SU-DHL-6 (cell line): ENCODE data around the gene ZNF69.

ENCODE experiments used
- H2AFZ ChIP-seq: fragments of 200-600 bp; sonication (generic); 2 replicates; pipeline ENCODE4 v1.6.1; 2014; ENCODE audit warnings: low read depth, mild to moderate bottlenecking, moderate library complexity, mixed read lengths, antibody characterized with exemption, low read length; ENCODE audit not compliant: severe bottlenecking
- H3F3A ChIP-seq: fragments of 200-600 bp; shearing (Covaris generic); 2 replicates; pipeline ENCODE4 v1.6.0; 2016; ENCODE audit warnings: antibody characterized with exemption, mild to moderate bottlenecking; ENCODE audit not compliant: insufficient read depth
- H3K27ac ChIP-seq: fragments of 200-600 bp; sonication (generic); 2 replicates; pipeline ENCODE4 v1.5.1; 2016; ENCODE audit warnings: low read depth, mild to moderate bottlenecking, low read length, moderate library complexity, mixed read lengths
- H3K27me3 ChIP-seq: fragments of 200-600 bp; sonication (generic), shearing (Covaris generic); 2 replicates; pipeline ENCODE4 v1.6.0; 2014; ENCODE audit warnings: mild to moderate bottlenecking, low read length
- H3K36me3 ChIP-seq: fragments of 200-600 bp; sonication (generic); 2 replicates; pipeline ENCODE4 v1.6.1; 2014; ENCODE audit warnings: mild to moderate bottlenecking, low read length, mixed read lengths
- H3K4me2 ChIP-seq: fragments of 300-600, 200-600 bp; shearing (Covaris generic), sonication (generic); 2 replicates; pipeline ENCODE4 v1.6.0; 2014; ENCODE audit warnings: low read length, low read depth, mild to moderate bottlenecking; ENCODE audit not compliant: poor library complexity, severe bottlenecking
- H3K4me3 ChIP-seq: fragments of 200-600 bp; sonication (generic); 2 replicates; pipeline ENCODE4 v1.5.1; 2014; ENCODE audit warnings: antibody characterized with exemption, low read length, mild to moderate bottlenecking, mixed read lengths; ENCODE audit not compliant: insufficient read depth, poor library complexity, severe bottlenecking
- H3K79me2 ChIP-seq: fragments of 200-600 bp; sonication (generic); 2 replicates; pipeline ENCODE4 v1.6.1; 2014; ENCODE audit warnings: mild to moderate bottlenecking, low read length, moderate library complexity; ENCODE audit not compliant: insufficient read depth
- H3K9ac ChIP-seq: fragments of 200-600 bp; sonication (generic); 2 replicates; pipeline ENCODE4 v1.7.0; 2014; ENCODE audit warnings: mild to moderate bottlenecking, low read length
- H3K9me2 ChIP-seq: fragments of 200-600 bp; sonication (generic); replicated peaks from 2 replicates; pipeline ENCODE4 v1.6.1; 2014; ENCODE audit warnings: low read length; ENCODE audit not compliant: insufficient read depth
- H3K9me3 ChIP-seq: fragments of 200-600 bp; sonication (generic); 2 replicates; pipeline ENCODE4 v1.6.1; 2014; ENCODE audit warnings: low read length, mixed read lengths; ENCODE audit not compliant: insufficient read depth
- H4K20me1 ChIP-seq: fragments of 200-600 bp; sonication (generic); 2 replicates; pipeline ENCODE4 v1.6.1; 2014; ENCODE audit warnings: low read depth, mild to moderate bottlenecking, antibody characterized with exemption, low read length, moderate library complexity, mixed read lengths
- EZH2phosphoT487 ChIP-seq: fragments of 200-600 bp; sonication (generic), shearing (Covaris generic); conservative IDR thresholded peaks from 2 replicates; pipeline ENCODE4 v1.6.1; 2018; ENCODE audit warnings: mild to moderate bottlenecking, antibody characterized with exemption, low read length, moderate library complexity, mixed read lengths
- TF ChIP-seq, protein P1 (sequence below): fragments of 200-600 bp; sonication (generic); IDR thresholded peaks from one replicate; pipeline ENCODE4 v1.5.1; 2017; ENCODE audit warnings: antibody characterized with exemption, mild to moderate bottlenecking, low read length, moderate library complexity; ENCODE audit not compliant: insufficient read depth, poor library complexity, severe bottlenecking

Gene ZNF69

DNA sequence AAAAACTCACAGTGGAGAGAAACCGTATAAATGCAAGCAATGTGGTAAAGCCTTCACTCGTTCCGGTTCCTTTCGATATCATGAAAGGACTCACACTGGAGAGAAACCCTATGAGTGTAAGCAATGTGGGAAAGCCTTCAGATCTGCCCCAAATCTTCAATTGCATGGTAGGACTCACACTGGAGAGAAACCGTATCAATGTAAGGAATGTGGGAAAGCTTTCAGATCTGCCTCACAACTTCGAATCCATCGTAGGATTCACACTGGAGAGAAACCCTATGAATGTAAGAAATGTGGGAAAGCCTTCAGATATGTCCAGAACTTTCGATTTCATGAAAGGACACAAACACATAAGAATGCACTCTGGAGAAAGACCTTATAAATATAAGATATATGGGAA is 19.4 kb upstream of the ZNF69 start:
- Histone ChIP-seq H4K20me1 (no peaks in the 10 kb centered on the region), H3K4me2 (no peak overlapping the region), H3K27me3 (no peaks in the 10 kb centered on the region), H3K9me2 (no peaks in the 10 kb centered on the region), H3K4me3 (no peak overlapping the region), H3K36me3 (peaks cover 47% of the 10 kb centered on the region), H3K9ac (no peak overlapping the region), H3K27ac (no peak overlapping the region), H3K79me2 (peaks cover 11% of the 10 kb centered on the region; the same call in 1 of the 2 replicates), H2AFZ (no peak overlapping the region), H3K9me3 (peaks cover 53% of the 10 kb centered on the region; the same call in 1 of the 2 replicates), H3F3A (no peaks in the 10 kb centered on the region)
- TF ChIP-seq, protein P1, sequence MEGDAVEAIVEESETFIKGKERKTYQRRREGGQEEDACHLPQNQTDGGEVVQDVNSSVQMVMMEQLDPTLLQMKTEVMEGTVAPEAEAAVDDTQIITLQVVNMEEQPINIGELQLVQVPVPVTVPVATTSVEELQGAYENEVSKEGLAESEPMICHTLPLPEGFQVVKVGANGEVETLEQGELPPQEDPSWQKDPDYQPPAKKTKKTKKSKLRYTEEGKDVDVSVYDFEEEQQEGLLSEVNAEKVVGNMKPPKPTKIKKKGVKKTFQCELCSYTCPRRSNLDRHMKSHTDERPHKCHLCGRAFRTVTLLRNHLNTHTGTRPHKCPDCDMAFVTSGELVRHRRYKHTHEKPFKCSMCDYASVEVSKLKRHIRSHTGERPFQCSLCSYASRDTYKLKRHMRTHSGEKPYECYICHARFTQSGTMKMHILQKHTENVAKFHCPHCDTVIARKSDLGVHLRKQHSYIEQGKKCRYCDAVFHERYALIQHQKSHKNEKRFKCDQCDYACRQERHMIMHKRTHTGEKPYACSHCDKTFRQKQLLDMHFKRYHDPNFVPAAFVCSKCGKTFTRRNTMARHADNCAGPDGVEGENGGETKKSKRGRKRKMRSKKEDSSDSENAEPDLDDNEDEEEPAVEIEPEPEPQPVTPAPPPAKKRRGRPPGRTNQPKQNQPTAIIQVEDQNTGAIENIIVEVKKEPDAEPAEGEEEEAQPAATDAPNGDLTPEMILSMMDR = no peak
- no peak for TF ChIP-seq EZH2phosphoT487

DNA sequence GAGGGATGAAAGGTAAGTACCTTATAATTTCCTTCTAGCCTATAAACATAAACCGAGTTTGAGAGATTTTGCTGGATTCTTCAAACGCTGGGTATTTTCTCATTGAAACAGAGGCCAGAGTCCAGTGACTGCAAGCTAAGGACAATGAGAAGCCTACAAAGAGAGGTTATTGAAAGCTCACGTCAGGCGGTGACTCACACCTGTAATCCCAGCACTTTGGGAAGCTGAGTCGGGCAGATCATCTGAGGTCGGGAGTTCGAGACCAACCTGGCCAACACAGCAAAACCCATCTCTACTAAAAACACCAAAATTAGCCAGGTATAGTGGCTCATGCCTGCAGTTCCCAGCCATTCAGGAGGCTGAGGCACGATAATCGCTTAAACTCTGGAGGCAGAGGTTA is 15.0 kb upstream of the ZNF69 start:
- no peaks in the 10 kb centered on the region for H3K9me2 ChIP-seq
- H3K9ac ChIP-seq = no peak overlapping the region
- no peaks in the 10 kb centered on the region for H3K79me2 ChIP-seq
- H2AFZ ChIP-seq = no peak overlapping the region
- H3K36me3 ChIP-seq = peaks cover 23% of the 10 kb centered on the region
- H3K27ac ChIP-seq = no peak overlapping the region
- H3K4me3 ChIP-seq = no peak overlapping the region
- H3K27me3 ChIP-seq = no peaks in the 10 kb centered on the region
- H3K9me3 ChIP-seq = peaks cover 19% of the 10 kb centered on the region; the same call in 1 of the 2 replicates
- TF ChIP-seq, protein P1 = no peak
- no peak for TF ChIP-seq EZH2phosphoT487
- H3K4me2 ChIP-seq = no peak overlapping the region
- no peaks in the 10 kb centered on the region for H4K20me1 ChIP-seq
- no peaks in the 10 kb centered on the region for H3F3A ChIP-seq

DNA sequence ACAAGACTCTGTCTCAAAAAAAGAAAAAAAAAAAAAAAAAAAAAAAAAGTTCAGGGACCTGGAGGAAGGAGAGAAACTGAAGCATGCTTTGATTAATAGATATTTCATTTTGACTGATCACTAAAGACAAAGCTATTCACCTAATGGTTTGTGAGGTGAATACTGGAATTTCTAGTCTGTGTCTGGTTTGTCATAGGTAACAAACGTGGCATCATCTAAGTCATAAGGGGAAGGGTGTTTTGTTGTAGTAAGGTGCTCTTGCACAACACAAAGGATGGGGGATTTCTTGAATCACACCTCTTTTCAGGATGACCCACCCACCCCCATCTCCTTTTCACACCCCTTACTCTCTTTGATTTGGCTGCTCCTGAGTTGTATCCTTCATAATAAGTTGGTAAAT is 13.8 kb upstream of the ZNF69 start:
- Histone ChIP-seq H2AFZ (no peak overlapping the region), H3K4me2 (no peak overlapping the region), H3K79me2 (no peaks in the 10 kb centered on the region), H3K27ac (no peak overlapping the region), H3K4me3 (no peak overlapping the region), H3K9me3 (peaks cover 8% of the 10 kb centered on the region; the same call in 1 of the 2 replicates), H3K9ac (no peak overlapping the region), H3K36me3 (peaks cover 11% of the 10 kb centered on the region), H3F3A (no peaks in the 10 kb centered on the region), H3K9me2 (no peaks in the 10 kb centered on the region), H3K27me3 (no peaks in the 10 kb centered on the region), H4K20me1 (no peaks in the 10 kb centered on the region)
- TF ChIP-seq, protein P1 = no peak
- no peak for TF ChIP-seq EZH2phosphoT487
